CD4-positive, alpha-beta T cell treated with Interleukin-1 beta for 1 hour (primary cell): Measurements from ENCODE around the gene SLC25A3.
"Not testable (repeated sequence)": the region's sequence is repeated elsewhere in the genome, so short reads cannot be mapped to it uniquely, and the experiment has no call there.

ENCODE experiments used
- DNase-seq, 2 donors: peaks; one replicate each; pipeline ENCODE4 v3.0.0-alpha.2; 2020 to 2022

Gene SLC25A3

DNA sequence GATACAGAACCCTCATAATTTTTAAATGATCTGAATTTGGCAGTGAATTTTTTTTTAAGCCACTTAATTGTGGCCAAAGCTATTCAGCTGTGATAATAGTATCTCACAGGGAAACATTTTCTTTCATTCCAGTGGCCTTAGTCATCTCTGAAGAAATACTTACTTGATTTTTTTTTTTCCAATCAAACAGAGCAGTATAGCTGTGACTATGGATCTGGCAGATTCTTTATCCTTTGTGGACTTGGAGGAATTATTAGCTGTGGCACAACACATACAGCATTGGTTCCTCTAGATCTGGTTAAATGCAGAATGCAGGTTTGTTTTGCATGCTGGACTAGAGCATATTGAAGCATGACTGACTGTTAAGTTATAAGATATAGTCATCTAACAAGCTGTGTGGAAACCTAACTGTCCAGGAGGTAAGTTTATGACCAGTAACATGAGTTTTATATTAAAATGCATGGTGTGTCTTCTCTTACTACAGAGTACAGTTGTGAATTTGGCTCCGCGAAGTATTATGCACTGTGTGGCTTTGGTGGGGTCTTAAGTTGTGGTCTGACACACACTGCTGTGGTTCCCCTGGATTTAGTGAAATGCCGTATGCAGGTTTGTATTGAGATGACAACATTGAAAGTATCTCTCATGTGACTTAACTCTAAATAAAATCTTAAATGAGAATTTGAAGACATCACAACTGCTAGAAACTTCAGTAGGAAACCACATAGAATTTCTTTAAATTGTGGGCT lies 1.9 kb downstream of the SLC25A3 start:
- peak; percentile 17 to 39 for DNase-seq

DNA sequence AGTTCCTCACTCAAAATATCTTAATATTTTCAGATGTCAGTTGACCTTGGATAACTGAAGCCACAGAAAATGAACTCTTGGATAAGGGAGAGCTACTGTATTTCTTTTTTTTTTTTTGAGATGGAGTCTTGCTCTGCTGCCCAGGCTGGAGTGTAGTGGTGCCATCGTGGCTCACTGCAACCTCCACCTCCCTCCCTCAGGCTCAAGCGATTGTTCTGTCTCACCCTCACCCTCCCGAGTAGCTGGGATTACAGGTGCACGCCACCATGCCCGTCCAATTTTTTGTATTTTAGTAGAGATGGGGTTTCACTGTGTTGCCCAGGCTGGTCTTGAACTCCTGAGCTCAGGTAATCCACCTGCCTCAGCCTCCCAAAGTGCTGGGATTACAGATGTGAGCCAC lies 3.8 kb downstream of the SLC25A3 start:
- not testable (repeated sequence) for DNase-seq

DNA sequence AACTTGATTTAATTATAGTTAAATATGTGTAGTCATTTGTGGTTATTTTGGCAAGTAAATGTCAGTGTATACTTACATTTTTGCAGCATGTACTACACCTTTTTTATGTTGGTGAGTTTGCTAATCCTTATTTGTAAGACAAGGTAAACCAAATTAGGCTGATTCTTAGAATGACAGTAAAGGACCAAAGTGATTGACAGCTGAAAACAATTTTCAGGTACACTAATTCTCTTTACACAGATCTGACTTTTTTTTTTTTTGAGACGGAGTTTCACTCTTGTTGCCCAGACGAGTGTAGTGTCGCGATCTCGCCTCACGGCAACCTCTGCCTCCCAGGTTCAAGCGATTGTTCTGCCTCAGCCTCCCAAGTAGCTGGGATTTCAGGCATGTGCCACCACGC lies 8.4 kb downstream of the SLC25A3 start:
- DNase-seq, result no peak

DNA sequence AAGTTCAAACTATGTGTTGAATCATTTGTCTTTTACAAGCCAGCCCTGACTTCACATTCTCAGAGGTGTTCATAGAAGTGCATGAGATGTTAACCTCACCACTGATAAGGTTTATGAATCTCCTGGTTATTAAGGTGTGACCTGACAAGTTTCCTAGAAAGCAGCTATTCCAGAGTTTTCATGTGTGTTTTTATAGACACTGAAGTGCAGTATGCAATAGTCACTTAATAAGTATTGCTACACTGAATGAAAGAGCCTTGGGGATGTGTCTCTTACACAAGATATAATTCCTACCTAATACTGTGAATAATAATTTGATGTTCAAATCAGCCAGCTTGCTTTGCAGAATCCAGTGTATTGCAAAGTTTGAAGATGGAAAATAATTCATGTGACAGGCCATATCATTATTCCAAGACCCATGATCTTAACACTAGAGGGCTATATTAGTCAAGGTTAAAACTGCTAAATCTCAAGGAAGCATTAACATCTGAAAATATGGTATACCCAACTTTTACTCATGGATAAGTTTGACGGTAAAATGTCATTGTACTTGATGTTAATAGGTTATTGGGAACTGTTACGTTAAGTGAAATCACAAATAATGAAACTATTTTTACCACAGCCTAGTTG lies 13.0 kb downstream of the SLC25A3 start:
- no peak for DNase-seq

DNA sequence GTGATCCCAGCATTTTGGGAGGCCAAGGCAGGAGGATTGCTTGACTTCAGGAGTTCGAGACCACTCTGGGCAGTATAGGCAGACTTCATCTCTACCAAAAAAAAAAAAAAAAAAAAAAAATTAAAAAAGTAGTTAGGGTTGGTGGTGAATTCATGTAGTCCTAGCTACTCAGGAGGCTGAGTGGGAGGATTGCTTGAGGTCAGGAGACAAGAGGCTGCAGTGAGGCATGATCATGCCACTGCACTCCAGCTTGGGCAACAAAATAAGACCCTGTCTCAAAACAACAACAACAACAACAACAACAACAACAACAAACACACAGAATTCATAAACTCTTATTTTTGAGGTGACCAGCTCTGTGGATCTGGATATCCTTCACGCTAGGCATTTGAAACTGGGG lies 17.1 kb downstream of the SLC25A3 start:
- no peak for DNase-seq

DNA sequence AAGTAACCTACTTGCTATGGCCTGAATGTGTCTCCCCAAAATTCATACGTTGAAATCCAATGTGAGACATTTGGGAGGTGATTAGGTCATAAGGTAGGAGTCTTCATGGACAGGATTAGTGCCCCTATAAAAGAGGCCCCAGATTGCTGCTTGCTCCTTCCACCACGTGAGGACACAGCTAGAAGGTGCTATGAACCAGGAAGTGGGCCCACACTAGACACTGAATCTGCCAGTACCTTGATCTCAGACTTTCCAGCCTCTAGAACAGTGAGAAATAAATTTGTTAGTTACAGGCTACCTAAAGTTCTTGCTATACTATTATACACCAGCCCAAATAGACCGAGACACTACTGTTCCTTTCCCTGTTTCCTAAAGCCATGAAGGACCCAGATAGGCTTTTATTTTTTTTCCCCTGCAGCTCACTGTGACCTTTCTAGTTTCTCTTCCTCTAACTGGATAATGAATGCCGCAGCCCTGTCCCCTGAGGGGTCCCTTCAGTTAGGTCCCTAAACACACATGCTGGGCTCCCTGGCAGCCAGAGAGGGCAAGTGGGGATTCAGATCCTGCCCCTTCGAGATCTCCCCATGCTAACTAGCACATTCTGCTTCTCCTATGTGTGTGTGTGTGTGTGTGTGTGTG lies 19.3 kb downstream of the SLC25A3 start:
- peak in 1 of 2 donors; percentile 28 for DNase-seq

DNA sequence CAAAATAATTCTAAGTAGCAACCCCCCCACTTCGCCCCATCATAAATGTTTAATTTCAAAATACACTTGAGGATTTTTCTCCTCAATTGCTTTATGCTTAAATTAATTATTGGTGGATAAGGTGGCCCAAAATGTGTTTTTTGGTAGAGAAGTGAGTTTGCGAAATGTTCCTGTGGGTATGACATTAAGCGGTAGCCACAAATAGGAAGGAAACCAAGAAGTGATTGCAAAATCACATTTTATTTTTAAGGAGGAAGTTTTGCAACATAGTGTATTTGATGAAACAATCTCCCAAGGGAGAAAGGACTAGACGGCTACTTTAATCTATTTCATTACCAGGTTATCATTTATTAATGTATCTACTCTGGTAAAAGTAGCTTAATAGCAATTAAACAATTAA lies 25.5 kb downstream of the SLC25A3 start:
- DNase-seq, result no peak

DNA sequence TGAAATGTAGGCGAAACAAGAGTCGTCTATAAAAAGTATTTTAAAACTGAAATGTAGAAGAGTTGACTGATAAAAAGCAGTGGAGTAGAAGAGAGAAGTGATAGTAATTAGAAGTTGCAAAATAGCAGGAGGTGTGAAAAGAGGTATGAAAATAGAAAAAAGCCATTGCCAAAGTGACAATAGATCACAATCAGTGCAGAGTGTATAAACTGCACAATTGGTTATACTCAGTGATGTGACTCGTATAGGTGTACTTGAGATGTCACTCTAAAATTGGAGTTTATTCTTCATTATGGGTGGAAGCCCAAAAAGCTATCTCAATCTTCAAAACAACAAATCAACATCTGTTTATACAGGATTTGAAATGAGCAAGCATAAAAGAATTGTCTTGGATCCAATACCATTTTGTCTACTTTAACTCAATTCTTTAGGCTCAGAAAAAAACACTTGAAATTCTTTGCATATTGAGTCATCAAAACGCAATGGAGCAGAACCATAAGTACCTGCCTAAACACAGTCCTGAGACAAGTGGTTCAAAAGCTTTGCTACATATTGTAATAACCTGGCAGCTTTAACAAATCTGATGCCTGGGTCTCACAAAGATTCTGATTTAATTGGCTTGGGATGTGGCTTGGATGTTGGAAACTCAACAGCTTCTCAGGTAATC lies 42.3 kb downstream of the SLC25A3 start:
- no peak for DNase-seq

DNA sequence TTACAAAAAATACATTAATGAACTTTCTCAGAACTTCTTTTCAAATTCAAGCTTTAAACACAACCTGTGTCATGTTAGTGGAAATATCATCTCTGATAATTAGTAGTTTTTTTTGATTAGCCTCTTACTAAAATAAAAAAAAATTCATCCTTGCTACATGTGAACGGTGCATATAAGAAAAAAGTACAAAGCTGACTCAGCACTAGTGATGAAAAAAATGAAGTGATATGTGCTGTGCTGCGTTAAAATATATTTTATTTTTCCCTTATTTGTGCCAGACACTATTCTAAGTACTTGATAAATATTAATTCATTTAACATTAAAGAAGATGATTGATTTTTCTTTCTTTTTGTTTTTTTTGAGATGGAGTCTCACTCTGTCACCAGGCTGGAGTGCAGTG lies 43.6 kb downstream of the SLC25A3 start:
- no peak for DNase-seq

DNA sequence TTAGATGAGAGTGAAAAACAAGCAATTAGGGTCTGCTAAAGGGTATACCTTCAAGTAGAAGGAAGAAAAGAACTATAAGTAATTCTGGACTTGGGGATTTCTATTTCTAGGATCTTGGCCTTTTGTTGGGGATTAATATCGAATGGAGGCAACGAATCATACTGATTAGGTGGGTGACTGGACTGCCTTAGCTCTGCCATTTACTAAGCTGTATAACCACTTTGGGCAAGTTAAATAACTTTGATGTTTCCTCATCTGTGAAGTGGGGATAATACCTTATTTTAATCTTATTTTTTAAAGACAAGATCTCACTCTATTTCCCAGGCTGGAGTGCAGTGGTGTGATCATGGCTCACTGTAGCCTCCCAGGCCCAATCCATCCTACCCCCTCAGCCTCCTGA lies 44.5 kb downstream of the SLC25A3 start:
- DNase-seq, result no peak

DNA sequence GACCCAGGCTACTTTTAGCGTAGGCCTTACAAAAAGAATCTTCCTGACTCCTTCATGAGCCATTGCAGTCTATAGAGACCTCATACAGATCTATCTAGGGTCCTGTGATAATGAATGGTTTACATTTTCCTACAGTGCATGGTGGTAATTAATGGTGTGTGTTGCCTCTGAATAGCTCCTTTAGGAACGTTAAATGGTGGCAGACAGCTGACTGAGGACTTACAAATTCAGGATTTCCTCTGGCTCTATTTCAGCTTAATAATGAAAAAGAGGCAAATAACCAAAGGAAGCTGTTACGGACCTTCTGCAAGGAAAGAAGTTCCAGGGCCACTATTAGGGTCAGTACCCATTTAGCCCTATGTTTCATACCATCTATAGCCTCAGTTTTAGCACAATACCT lies 46.0 kb downstream of the SLC25A3 start:
- DNase-seq, result no peak

DNA sequence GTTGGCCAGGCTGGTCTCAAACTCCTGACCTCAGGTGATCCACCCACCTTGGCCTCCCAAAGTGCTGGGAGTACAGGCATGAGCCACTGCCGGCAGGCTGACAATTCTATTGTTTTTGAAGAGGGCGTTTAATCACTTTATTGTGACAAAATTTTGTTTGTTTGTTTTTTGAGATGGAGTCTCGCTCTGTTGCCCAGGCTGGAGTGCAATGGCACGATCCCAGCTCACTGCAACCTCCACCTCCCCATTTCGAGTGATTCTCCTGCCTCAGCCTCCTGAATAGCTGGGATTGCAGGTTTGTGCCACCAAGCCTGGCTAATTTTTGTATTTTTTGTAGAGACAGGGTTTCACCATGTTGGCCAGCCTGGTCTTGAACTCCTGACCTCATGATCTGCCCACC lies 49.3 kb downstream of the SLC25A3 start:
- DNase-seq, result not testable (repeated sequence)

DNA sequence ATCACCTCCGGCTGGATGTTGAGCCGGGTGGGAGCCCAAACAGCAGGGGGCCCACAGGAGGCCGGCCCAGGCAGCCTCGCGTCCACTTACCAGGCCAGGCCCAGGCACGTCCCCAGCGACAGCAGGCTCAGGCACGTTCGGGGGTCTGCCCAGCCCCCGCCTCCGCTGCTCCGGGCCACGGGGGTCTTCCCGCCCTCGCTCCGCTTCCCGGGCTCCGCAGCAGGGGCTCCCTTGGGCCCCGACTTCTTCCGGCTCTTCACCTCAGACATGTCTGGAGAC lies 50.9 kb downstream of the SLC25A3 start:
- DNase-seq, result no peak

DNA sequence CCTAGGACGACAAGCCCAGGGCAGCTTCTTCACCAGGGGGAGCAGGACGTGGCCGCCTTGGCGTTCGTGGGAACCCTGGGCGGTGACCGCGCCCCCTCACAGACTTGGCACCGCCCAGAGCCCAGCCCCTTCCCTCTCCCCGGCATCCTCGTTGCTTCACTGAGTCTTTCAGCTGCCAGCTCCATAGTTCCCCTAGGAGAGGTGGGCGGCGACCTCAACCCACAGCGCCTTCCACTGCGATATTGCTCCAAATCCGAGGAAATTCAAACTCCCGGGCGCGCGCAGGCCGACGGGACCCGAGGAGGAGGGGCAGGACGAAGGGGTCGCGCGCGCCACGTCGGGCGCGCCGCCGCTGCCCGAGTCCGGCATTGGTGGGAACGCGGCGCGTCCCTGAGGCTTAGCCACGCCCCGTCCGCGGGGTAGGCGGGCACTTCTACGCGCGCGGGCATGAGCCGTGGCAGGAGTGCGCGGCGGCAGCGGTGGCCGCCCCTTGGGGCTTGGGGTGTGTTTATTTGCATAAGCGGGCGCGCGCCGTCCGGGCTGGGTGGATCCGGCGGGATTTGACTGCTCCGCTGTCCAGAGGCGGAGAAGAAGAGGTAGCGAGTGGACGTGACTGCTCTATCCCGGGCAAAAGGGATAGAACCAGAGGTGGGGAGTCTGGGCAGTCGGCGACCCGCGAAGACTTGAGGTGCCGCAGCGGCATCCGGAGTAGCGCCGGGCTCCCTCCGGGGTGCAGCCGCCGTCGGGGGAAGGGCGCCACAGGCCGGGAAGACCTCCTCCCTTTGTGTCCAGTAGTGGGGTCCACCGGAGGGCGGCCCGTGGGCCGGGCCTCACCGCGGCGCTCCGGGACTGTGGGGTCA lies 51.5 kb downstream of the SLC25A3 start, which contains the start of the genes APAF1 and IKBIP:
Gene APAF1 (plus strand): TSS at position 579 of the 860 bp plus-strand sequence. CDS start 3,070 bp downstream, outside the sequence.
Gene IKBIP (minus strand): TSS at position 77 of the 860 bp plus-strand sequence. CDS start 87 bp downstream, outside the sequence.
- DNase-seq, result peak; percentile 94 to 96

DNA sequence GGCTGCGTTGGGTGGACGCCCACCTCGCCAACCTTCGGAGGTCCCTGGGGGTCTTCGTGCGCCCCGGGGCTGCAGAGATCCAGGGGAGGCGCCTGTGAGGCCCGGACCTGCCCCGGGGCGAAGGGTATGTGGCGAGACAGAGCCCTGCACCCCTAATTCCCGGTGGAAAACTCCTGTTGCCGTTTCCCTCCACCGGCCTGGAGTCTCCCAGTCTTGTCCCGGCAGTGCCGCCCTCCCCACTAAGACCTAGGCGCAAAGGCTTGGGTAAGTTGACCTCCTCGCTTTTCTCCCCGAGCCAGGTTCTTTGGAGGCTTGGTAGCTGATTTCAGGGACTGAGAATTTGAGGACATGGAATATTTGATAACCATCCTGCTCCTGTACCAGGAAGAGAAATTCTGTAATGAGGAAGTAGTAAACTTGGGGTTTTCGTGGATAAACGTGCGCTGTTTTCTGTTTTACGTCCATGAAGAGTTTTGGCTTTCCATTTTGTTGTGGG lies 52.1 kb downstream of the SLC25A3 start:
- DNase-seq, result no peak

DNA sequence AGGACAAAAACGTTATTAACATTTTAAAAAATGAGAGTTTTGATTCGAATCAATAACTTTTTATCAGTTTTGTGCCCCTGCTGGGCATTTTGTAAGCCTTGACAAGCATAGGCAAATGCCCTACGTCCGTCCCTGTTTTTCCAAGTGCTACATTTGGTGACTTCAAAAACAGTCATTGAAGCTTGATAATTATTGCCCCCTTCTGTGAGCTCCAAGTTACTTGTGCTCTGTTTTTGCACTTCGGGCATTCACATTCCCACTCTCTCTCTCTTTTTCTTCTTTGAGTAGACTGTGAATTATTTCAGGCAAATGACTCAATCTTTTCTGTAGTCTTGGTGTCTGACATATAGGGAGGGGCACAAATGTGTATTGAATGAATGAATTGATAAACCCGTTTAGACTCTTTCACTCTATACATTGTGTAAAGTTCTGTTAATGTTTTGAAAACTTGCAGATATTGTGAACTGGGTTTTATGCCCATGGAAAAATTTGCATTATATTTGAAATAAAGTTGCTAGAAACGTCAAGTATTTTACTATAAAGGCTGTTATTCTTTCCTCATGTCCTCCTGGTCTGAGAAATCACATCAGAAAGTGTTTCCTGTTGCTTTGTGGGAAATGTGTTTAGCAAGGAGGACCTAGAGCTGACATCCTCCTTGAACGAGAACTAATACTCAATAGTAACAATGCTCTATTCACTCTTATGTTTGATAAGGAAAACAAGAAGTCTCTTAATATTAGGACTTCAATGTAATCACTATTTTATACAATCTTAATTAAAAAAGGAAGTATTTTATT lies 53.0 kb downstream of the SLC25A3 start:
- DNase-seq, result no peak

DNA sequence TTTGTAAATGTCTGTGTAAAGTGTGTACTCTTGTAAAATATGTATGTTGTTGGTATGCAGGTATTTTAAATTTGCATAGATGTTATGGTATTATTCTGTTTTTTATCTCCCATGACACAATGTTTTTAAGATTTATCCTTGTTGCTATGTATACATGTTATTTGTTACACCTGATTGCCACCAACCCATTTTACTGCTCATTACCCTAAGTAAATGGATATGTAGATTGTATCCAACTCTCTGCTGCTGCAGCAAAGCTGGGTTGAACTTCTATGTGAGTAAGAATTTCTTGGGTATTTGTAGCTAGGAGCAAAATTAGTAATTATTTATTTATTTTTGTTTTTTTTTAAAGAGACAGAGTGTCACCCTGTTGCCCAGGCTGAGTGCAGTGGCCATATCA lies 57.8 kb downstream of the SLC25A3 start:
- DNase-seq, result no peak

DNA sequence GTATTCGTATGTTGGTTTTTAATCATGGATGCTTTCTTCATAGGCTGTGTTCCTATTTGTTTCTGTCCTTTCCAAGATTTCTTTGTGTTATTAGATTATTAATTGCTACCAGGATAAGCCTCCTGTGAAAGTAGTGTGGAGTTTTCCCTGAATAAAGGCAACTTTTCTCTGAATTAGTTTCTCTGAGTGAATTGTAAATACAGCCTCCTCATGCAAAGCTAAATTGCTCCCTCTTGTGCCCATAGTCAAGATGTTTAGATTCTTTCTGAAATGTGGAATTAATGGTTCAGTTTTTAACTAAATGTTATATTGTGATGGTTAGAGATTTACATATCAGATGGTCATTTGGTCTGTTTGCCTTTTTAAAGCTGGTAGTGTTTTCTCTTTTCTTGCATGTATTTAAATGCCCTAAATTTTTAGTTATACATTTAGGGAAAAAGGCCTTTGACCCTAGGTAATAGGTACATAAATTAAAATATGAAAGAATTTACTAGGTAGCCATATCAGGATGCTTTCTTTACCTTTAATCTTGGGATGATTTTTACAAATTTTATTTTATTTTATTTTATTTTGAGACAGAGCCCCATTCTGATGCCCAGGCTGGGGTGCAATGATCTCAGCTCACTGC lies 60.5 kb downstream of the SLC25A3 start:
- DNase-seq, result peak in 1 of 2 donors; percentile 63
